Measurements from ENCODE around the gene EFNA2. TPM values are rescaled to one million over a fixed set of nuclear protein-coding genes. Genes with fewer than 3 reads are reported as not detected.
"Not testable (repeated sequence)": the region's sequence is repeated elsewhere in the genome, so short reads cannot be mapped to it uniquely, and the experiment has no call there.

Gene EFNA2
- total RNA-seq, 1 experiment from 2014 or later = 2.8 TPM

- peaks cover 3% of the 10 kb centered on the region; the same call in 1 of the 2 replicates for H3K36me3 ChIP-seq
- no peak for DNase-seq
- H3K27me3 ChIP-seq = no peaks in the 10 kb centered on the region
- no peak overlapping the region for H3K4me3 ChIP-seq
- H3K27ac ChIP-seq = no peak overlapping the region
- no peaks in the 10 kb centered on the region for H3K9me3 ChIP-seq (replicated peaks)
- H3K4me1 ChIP-seq = peaks cover 9% of the 10 kb centered on the region; the same call in 1 of the 2 replicates
These were observed 40.0 kb upstream of the EFNA2 start for GRCh38 chr19:1245494-1246264.

- H3K27ac ChIP-seq; H3K4me1 ChIP-seq; H3K4me3 ChIP-seq; DNase-seq; H3K9me3 ChIP-seq (replicated peaks); H3K27me3 ChIP-seq: not testable (repeated sequence)
- H3K36me3 ChIP-seq = peaks cover 11% of the 10 kb centered on the region; the same call in 1 of the 2 replicates
These were observed 39.2 kb upstream of the EFNA2 start for GRCh38 chr19:1246265-1247087.

GRCh38 chr19:1247748-1248138, 37.9 kb upstream of the EFNA2 start:
- Histone ChIP-seq H3K9me3 (replicated peaks) (no peaks in the 10 kb centered on the region), H3K4me3 (peak overlapping the region; percentile 78), H3K4me1 (peaks cover 12% of the 10 kb centered on the region), H3K36me3 (peaks cover 15% of the 10 kb centered on the region; the same call in 1 of the 2 replicates), H3K27ac (peak overlapping the region; percentile 86), H3K27me3 (no peaks in the 10 kb centered on the region)
- no peak for DNase-seq

GRCh38 chr19:1248139-1248785, 37.4 kb upstream of the EFNA2 start, which contains the start of gene MIDN:
Gene MIDN, plus strand, starts transcription at chr19:1248583. Its CDS starts 1,714 bp downstream, at chr19:1250297.
- Histone ChIP-seq H3K4me1 (peaks cover 13% of the 10 kb centered on the region), H3K36me3 (peaks cover 15% of the 10 kb centered on the region; the same call in 1 of the 2 replicates), H3K27ac (peak within 1 kb of the TSS; percentile 91), H3K9me3 (replicated peaks) (no peaks in the 10 kb centered on the region), H3K27me3 (no peaks in the 10 kb centered on the region), H3K4me3 (peak within 1 kb of the TSS; percentile 78)
- DNase-seq = peak; percentile 78 to 85

- Histone ChIP-seq H3K27ac (peak overlapping the region; percentile 91), H3K4me1 (peaks cover 18% of the 10 kb centered on the region), H3K27me3 (no peaks in the 10 kb centered on the region), H3K36me3 (peaks cover 19% of the 10 kb centered on the region), H3K4me3 (peak overlapping the region; percentile 78), H3K9me3 (replicated peaks) (no peaks in the 10 kb centered on the region)
- peak in 1 of 2 experiments; percentile 87 for DNase-seq
These were observed 36.8 kb upstream of the EFNA2 start for GRCh38 chr19:1248786-1249297.

- peak; percentile 89 to 95 for DNase-seq
- H3K4me1 ChIP-seq = peaks cover 19% of the 10 kb centered on the region
These were observed 36.2 kb upstream of the EFNA2 start for GRCh38 chr19:1249298-1249989.

GRCh38 chr19:1249990-1250436, 35.7 kb upstream of the EFNA2 start:
- H3K36me3 ChIP-seq = peaks cover 30% of the 10 kb centered on the region
- peak overlapping the region; percentile 78 for H3K4me3 ChIP-seq
- peak overlapping the region; percentile 46 for H3K27ac ChIP-seq
- peaks cover 16% of the 10 kb centered on the region for H3K4me1 ChIP-seq
- no peaks in the 10 kb centered on the region for H3K27me3 ChIP-seq
- H3K9me3 ChIP-seq (replicated peaks) = no peaks in the 10 kb centered on the region
- DNase-seq = no peak

More at GRCh38 chr19:1249298-1249989, 36.2 kb upstream of the EFNA2 start:
- Histone ChIP-seq H3K36me3 (peaks cover 24% of the 10 kb centered on the region), H3K27me3 (no peaks in the 10 kb centered on the region), H3K27ac (peak overlapping the region; percentile 91), H3K4me3 (peak overlapping the region; percentile 78), H3K9me3 (replicated peaks) (no peaks in the 10 kb centered on the region)

- peak overlapping the region; percentile 78 for H3K4me3 ChIP-seq
- no peaks in the 10 kb centered on the region for H3K27me3 ChIP-seq
- H3K4me1 ChIP-seq = peaks cover 16% of the 10 kb centered on the region
- no peaks in the 10 kb centered on the region for H3K9me3 ChIP-seq (replicated peaks)
- H3K36me3 ChIP-seq = peaks cover 36% of the 10 kb centered on the region
- peak; percentile 61 to 65 for DNase-seq
- peak overlapping the region; percentile 35; the same call in 1 of the 2 replicates for H3K27ac ChIP-seq
These were observed 35.0 kb upstream of the EFNA2 start for GRCh38 chr19:1250437-1251260.

GRCh38 chr19:1251330-1252220, 34.1 kb upstream of the EFNA2 start:
- H3K27me3 ChIP-seq = no peaks in the 10 kb centered on the region
- peak; percentile 70 to 74 for DNase-seq
- no peaks in the 10 kb centered on the region for H3K9me3 ChIP-seq (replicated peaks)
- peak overlapping the region; percentile 78 for H3K4me3 ChIP-seq
- peaks cover 41% of the 10 kb centered on the region for H3K36me3 ChIP-seq
- H3K27ac ChIP-seq = peak overlapping the region; percentile 35; the same call in 1 of the 2 replicates
- H3K4me1 ChIP-seq = peaks cover 16% of the 10 kb centered on the region

GRCh38 chr19:1252221-1252820, 33.4 kb upstream of the EFNA2 start:
- no peaks in the 10 kb centered on the region for H3K9me3 ChIP-seq (replicated peaks)
- H3K4me1 ChIP-seq = peaks cover 16% of the 10 kb centered on the region
- H3K36me3 ChIP-seq = peaks cover 44% of the 10 kb centered on the region
- peak overlapping the region; percentile 78 for H3K4me3 ChIP-seq
- peak; percentile 55 to 63 for DNase-seq
- no peaks in the 10 kb centered on the region for H3K27me3 ChIP-seq
- H3K27ac ChIP-seq = peak overlapping the region; percentile 58; the same call in 1 of the 2 replicates

- DNase-seq = peak; percentile 80 to 84
- peak overlapping the region; percentile 58; the same call in 1 of the 2 replicates for H3K27ac ChIP-seq
- peak overlapping the region; percentile 78 for H3K4me3 ChIP-seq
- H3K36me3 ChIP-seq = peaks cover 44% of the 10 kb centered on the region
- peaks cover 16% of the 10 kb centered on the region for H3K4me1 ChIP-seq
- no peaks in the 10 kb centered on the region for H3K9me3 ChIP-seq (replicated peaks)
- no peaks in the 10 kb centered on the region for H3K27me3 ChIP-seq
These were observed 32.7 kb upstream of the EFNA2 start for GRCh38 chr19:1252821-1253513.

All from SJCRH30 (cell line).